K562 (cell line): ENCODE results near the gene TIMM50.

Experiments used
- EP300 ChIP-seq: IDR thresholded peaks from 2 replicates; pipeline ENCODE4 v1.6.1; 2012; ENCODE audit warnings: low read length, improper control_type of control experiment
- JUND ChIP-seq, 2 experiments: IDR thresholded peaks; 2 replicates in 1 of 2; 3 replicates in 1 of 2; pipeline ENCODE4 v1.6.1; 2011; ENCODE audit warnings: borderline replicate concordance in 2 of 2, low read depth in 2 of 2, low read length in 2 of 2, improper control_type of control experiment in 1 of 2, missing biosample characterization in 1 of 2, missing genetic modification characterization in 1 of 2, missing genetic modification reagents in 1 of 2
- RBBP5 ChIP-seq: fragments of 200-600 bp; sonication (generic); IDR thresholded peaks from 2 replicates; pipeline ENCODE4 v1.6.1; 2012; ENCODE audit warnings: borderline replicate concordance, mild to moderate bottlenecking, low read length, control low read depth, inconsistent platforms; ENCODE audit not compliant: insufficient read depth, poor library complexity, severe bottlenecking
- SP1 ChIP-seq: sonication (generic); formaldehyde crosslinking; IDR thresholded peaks from 2 replicates; pipeline ENCODE4 v1.8.1; 2022; ENCODE audit warnings: mild to moderate bottlenecking, missing genetic modification reagents

DNA sequence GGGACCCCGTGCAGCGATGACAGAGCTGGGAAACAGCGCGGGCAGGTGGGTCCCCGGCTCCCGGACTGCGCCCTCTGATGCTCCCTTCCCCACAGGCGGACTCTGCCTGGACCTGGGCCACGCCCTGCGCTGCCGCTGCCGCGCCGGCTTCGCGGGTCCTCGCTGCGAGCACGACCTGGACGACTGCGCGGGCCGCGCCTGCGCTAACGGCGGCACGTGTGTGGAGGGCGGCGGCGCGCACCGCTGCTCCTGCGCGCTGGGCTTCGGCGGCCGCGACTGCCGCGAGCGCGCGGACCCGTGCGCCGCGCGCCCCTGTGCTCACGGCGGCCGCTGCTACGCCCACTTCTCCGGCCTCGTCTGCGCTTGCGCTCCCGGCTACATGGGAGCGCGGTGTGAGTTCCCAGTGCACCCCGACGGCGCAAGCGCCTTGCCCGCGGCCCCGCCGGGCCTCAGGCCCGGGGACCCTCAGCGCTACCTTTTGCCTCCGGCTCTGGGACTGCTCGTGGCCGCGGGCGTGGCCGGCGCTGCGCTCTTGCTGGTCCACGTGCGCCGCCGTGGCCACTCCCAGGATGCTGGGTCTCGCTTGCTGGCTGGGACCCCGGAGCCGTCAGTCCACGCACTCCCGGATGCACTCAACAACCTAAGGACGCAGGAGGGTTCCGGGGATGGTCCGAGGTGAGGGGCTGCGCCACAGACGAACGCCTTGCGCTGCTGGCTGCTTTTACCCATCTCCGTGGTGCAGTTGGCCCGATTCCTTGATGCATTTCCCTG, 26.5 kb downstream of the TIMM50 start:
- peak; percentile 66 for TF ChIP-seq RBBP5
- TF ChIP-seq SP1 (CRISPR knock-in tag), result no peak
- no peak for TF ChIP-seq EP300
- no peak for TF ChIP-seq JUND (IDR thresholded peaks at IDR 0.05; ENCODE audit: borderline replicate concordance, low read depth, low read length)
- no peak; the same call in 2 of the 3 replicates for TF ChIP-seq JUND (tag; IDR thresholded peaks at IDR 0.05; ENCODE audit: borderline replicate concordance, low read depth, low read length)
